ENCODE data around the gene FKBP3. TPM values are rescaled to one million over a fixed set of nuclear protein-coding genes. Genes with fewer than 3 reads are reported as not detected.

FKBP3 gene
- total and polyA plus RNA-seq, 8 donors: 11.0 to 65.3 (median 17.4) TPM

- no peak for ATAC-seq
Measured at GRCh38 chr14:45066667-45067066, 67.6 kb downstream of the FKBP3 start.

GRCh38 chr14:45065956-45066355, 68.3 kb downstream of the FKBP3 start:
- 94 to 95% methylated on average over 2 of the region's 2 CpGs for WGBS, 2 donors

More at GRCh38 chr14:45066667-45067066, 67.6 kb downstream of the FKBP3 start:
- FAIRE-seq (no peak), DNase-seq (no peak)
- H3K9me3 ChIP-seq: no peaks in the 10 kb centered on the region
- WGBS, 2 donors: 97 to 99% methylated on average over 3 of the region's 3 CpGs
- H3K27ac ChIP-seq: no peak overlapping the region
- TF ChIP-seq CTCF (IDR thresholded peaks at IDR 0.05): no peak
- no peak overlapping the region for H3K4me3 ChIP-seq
- no peaks in the 10 kb centered on the region for H3K27me3 ChIP-seq
- H3K4me1 ChIP-seq: no peaks in the 10 kb centered on the region
- intact Hi-C loops (cut with DNase I): no loop called here
- H3K36me3 ChIP-seq: no peaks in the 10 kb centered on the region

More at GRCh38 chr14:45065956-45066355, 68.3 kb downstream of the FKBP3 start:
- Histone ChIP-seq H3K9me3 (no peaks in the 10 kb centered on the region), H3K4me1 (no peaks in the 10 kb centered on the region), H3K36me3 (no peaks in the 10 kb centered on the region), H3K27me3 (no peaks in the 10 kb centered on the region), H3K27ac (no peak overlapping the region), H3K4me3 (no peak overlapping the region)
- DNase-seq: no peak
- ATAC-seq: no peak
- intact Hi-C loops (cut with DNase I): no loop called here
- TF ChIP-seq CTCF (IDR thresholded peaks at IDR 0.05): no peak
- no peak for FAIRE-seq

Other genes starting within 250 kb of the FKBP3 start
- gene KLHL28, start 172.5 kb downstream of the FKBP3 start, total RNA-seq: 1 to 10 TPM; 5.1 to 9.2 (median 6.1) TPM
- 1 to 10 TPM; 1.5 to 2.5 TPM for gene KLHL28, start 172.5 kb downstream of the FKBP3 start, polyA plus RNA-seq
- gene TOGARAM1, start 172.3 kb downstream of the FKBP3 start, total RNA-seq: 10 to 100 TPM in 1 of 6 donors, 1 to 10 TPM in 5; 6.6 to 13.3 (median 7.8) TPM
- 1 to 10 TPM; 3.4 to 7.3 TPM for gene TOGARAM1, start 172.3 kb downstream of the FKBP3 start, polyA plus RNA-seq
- gene PRPF39, start 50.4 kb downstream of the FKBP3 start, total RNA-seq: 10 to 100 TPM; 13.2 to 25.4 (median 22.2) TPM
- gene PRPF39, start 50.4 kb downstream of the FKBP3 start, polyA plus RNA-seq: 10 to 100 TPM; 27.0 to 36.8 TPM
- 1 to 10 TPM; 1.7 to 3.8 (median 2.1) TPM for gene FANCM, start 1.4 kb upstream of the FKBP3 start, total RNA-seq
- gene FANCM, start 1.4 kb upstream of the FKBP3 start, polyA plus RNA-seq: 1 to 10 TPM; 1.7 to 1.8 TPM
- gene MIS18BP1, start 118.7 kb upstream of the FKBP3 start, total RNA-seq: 10 to 100 TPM in 1 of 6 donors, 1 to 10 TPM in 5; 4.4 to 13.6 (median 7.2) TPM
- gene MIS18BP1, start 118.7 kb upstream of the FKBP3 start, polyA plus RNA-seq: 1 to 10 TPM; 3.8 to 8.2 TPM

Measured in pancreas (tissue), 10 donors.